ENCODE data around the gene PLCG1. TPM values are rescaled to one million over a fixed set of nuclear protein-coding genes. Genes with fewer than 3 reads are reported as not detected.

PLCG1 gene
- total and polyA plus RNA-seq, 2 experiments from 2014 or later, result 27.4 to 206 TPM

GRCh38 chr20:41152108-41152757 is 14.9 kb downstream of the PLCG1 start:
- Histone ChIP-seq H3K4me3 (no peak overlapping the region), H3K27me3 (ENCODE audit: insufficient read depth) (no peaks in the 10 kb centered on the region), H4K20me1 (replicated peaks; ENCODE audit: insufficient read depth) (peaks cover 69% of the 10 kb centered on the region), H3K4me2 (no peak overlapping the region), H3K36me3 (ENCODE audit: insufficient read depth) (no peaks in the 10 kb centered on the region), H2AFZ (no peak overlapping the region), H3K79me2 (replicated peaks; ENCODE audit: insufficient read depth) (peaks cover 100% of the 10 kb centered on the region), H3F3A (replicated peaks; ENCODE audit: low read depth) (no peaks in the 10 kb centered on the region), H3K27ac (ENCODE audit: low read depth) (no peak overlapping the region), H3K9me2 (ENCODE audit: insufficient read depth) (no peaks in the 10 kb centered on the region), H3K4me1 (ENCODE audit: insufficient read depth) (peaks cover 11% of the 10 kb centered on the region)
- peaks cover 7% of the 10 kb centered on the region for H3K36me3 Mint-ChIP-seq (ENCODE audit: low read depth)
- TF ChIP-seq JUNB (IDR thresholded peaks at IDR 0.05; ENCODE audit: unreplicated experiment) (no peak), CREB1 (CRISPR knock-in tag; IDR thresholded peaks at IDR 0.05; ENCODE audit: low read depth) (no peak), ETS1 (IDR thresholded peaks at IDR 0.05) (no peak), ZNF462 (CRISPR knock-in tag; IDR thresholded peaks at IDR 0.05) (no peak), NANOG (IDR thresholded peaks at IDR 0.05; ENCODE audit: borderline replicate concordance) (no peak), POLR2AphosphoS5 (IDR thresholded peaks at IDR 0.05; ENCODE audit: low read depth) (no peak), EZH2phosphoT487 (IDR thresholded peaks at IDR 0.05; ENCODE audit: unreplicated experiment) (no peak), EZH2 (IDR thresholded peaks at IDR 0.05; ENCODE audit: low read depth, unreplicated experiment) (no peak), REST (IDR thresholded peaks at IDR 0.05; ENCODE audit: unreplicated experiment) (no peak), ZNF114 (CRISPR knock-in tag; IDR thresholded peaks at IDR 0.05) (no peak), CTCF (conservative IDR thresholded peaks at IDR 0.05; ENCODE audit: low read depth in 2 of 2) (no peak), ZNF331 (CRISPR knock-in tag; IDR thresholded peaks at IDR 0.05; ENCODE audit: low read depth) (no peak), STAT1 (IDR thresholded peaks at IDR 0.05; ENCODE audit: unreplicated experiment) (no peak)
- ATAC-seq, result no peak
- H3K4me1 Mint-ChIP-seq, result peaks cover 48% of the 10 kb centered on the region
- no peak overlapping the region for H3K4me3 Mint-ChIP-seq
- no peaks in the 10 kb centered on the region for H3K9me3 Mint-ChIP-seq
- H3K27me3 Mint-ChIP-seq (ENCODE audit: insufficient read depth, low read depth, poor library complexity), result peaks cover 1% of the 10 kb centered on the region
- H3K27ac Mint-ChIP-seq, result peak overlapping the region; percentile 8; the same call in 1 of the 2 replicates
- DNase-seq (ENCODE audit: low spot score), result no peak

All from GM23338 (cell line).